Measurements from ENCODE around the gene FGGY. TPM values are rescaled to one million over a fixed set of nuclear protein-coding genes. Genes with fewer than 3 reads are reported as not detected.
"Not testable (repeated sequence)": the region's sequence is repeated elsewhere in the genome, so short reads cannot be mapped to it uniquely, and the experiment has no call there.

The FGGY gene
- total RNA-seq, 1 donor from 2014 or later, result 38.8 TPM

DNA sequence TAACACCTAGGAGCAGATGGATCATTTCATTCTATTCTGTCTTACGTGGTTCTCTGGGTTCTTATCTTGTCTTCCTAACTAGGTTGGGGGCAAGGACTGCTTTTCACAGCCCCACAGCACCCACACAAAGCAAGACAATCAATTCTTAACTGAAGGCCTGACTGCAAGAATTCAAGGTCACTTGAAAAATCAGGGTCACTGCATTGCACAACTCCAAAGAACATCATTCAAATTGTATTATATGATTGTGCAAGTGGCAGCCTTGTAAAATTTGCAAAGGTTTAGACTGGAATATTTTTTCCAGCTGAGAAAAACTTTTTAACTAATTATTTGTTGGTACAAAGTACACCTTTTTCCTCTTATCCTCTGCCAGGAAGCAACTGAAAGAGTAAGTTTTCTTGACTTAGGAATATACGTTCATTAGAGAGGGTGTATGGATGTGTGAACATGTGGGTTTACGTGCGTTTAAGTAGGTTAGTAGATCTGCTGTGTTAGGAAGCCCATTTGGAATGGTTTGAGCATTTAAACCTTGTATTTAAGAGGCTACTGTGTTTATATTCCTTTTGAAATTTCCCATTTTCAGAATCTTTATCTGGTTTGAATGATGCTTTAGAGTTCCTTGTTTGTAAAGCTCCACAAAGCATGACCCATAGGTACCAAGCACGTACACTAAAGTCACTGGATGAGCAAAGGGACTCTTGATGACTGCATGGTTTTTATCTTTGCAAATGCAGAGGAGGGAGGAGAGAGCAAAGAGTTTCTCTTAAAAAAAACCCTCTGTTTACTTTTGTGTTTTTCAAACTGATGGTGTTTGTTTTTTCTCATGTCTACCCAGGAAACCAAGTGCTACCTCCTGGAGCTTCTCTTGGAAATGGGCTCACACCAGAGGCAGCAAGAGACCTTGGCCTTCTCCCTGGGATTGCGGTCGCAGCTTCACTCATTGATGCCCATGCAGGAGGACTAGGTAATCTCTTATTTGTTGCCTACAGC lies 214.9 kb downstream of the FGGY start:
- no peak for DNase-seq (ENCODE audit: low spot score)

GRCh38 chr1:59512702-59513101 lies 215.8 kb downstream of the FGGY start:
- no peak for DNase-seq (ENCODE audit: low spot score)

- DNase-seq (ENCODE audit: low spot score), result no peak
Observed at GRCh38 chr1:59514061-59514909, 217.4 kb downstream of the FGGY start.

- DNase-seq (ENCODE audit: low spot score), result no peak
Observed at GRCh38 chr1:59516881-59517280, 220.0 kb downstream of the FGGY start.

DNA sequence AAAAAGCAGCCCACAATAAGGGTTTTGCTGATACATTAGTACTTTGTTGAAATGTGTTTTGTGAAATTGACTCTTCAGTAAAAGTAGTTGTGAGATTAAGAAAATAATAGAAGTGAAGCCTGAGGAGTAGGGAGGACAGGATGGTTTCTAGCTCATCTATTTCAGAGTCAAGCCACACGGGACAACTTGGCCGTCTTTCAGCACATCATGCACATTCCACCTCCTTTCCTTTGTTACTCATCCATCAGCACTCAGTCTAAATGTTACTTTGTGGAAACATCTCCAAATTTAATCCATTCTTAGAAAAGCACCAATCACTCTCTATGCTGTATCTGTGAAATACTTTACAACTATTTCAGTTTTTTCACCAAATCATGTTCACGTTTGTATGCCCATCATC lies 223.3 kb downstream of the FGGY start:
- DNase-seq (ENCODE audit: low spot score), result no peak

DNA sequence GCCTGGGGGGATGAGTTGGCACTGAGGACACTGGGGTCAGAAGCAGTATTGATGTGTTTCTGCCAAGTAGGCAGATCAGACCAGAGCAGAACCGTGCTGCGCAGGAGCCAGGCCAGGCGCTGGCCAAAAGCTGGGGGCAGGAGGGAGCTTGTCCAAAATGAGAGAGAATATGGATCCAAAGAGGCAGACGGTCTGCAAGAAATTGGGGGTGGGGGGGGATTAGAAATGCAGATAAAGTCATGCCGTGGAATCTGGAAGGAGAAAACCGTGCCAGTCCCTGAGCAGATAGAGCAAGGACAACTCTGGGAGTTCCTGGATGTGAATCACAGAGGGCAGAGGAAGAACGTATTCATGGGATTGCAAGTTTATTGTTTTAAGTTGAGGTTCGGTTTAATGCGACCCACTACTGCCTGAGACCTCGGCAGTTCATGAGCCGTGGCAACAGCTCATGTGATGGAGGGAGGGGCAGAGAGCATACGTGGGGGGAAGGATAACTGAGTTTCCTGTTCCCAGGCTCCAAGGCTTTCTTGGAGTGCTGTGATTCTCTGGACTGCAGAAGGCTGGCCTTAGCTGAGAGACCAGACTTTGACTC lies 224.0 kb downstream of the FGGY start:
- DNase-seq (ENCODE audit: low spot score), result peak; percentile 59

DNA sequence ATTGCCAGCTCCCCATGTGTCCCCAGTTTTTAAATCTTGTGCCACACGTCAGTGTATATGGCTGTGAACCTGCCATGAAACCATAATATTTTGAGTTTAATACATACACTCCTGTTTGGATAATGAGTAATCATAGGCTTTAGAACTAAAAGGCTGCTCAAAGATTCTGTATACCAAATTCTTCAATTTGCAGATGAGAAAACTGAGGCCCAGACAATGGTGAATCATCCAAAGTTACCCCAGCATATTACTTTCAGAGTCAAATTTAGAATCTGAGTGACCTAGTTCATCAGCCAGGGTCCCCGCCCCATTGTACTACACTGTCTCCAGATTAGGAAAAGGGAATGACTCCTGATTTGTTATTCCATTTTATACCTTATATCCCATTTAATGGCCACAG lies 224.6 kb downstream of the FGGY start:
- no peak for DNase-seq (ENCODE audit: low spot score)

DNA sequence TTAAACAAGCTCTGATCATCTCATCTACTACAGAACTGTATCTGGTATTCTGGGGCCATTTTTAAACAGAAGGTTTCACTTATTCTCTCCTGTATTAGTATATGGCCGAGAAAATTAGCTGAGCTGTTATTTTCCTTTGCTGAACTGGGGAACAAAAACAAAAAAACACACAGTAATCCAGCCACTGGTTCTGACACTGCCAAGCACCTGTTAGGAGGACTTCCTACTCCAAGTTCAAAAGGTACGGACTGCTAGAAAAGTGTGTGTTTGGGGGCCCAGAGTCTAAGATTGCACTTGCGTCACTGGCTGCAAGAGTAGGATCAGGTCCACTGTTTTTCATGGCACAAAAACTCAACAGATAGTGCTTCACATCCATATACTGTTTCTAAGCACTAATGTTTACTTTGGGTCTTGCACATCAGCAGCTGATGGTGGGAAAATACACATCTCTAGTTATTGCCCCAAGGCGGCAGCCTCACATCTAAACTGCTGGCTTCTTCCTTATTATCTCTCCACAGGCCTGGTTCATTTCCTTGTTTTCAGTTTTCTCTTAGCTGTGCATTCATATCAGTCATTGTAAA lies 226.1 kb downstream of the FGGY start:
- DNase-seq (ENCODE audit: low spot score), result no peak

DNA sequence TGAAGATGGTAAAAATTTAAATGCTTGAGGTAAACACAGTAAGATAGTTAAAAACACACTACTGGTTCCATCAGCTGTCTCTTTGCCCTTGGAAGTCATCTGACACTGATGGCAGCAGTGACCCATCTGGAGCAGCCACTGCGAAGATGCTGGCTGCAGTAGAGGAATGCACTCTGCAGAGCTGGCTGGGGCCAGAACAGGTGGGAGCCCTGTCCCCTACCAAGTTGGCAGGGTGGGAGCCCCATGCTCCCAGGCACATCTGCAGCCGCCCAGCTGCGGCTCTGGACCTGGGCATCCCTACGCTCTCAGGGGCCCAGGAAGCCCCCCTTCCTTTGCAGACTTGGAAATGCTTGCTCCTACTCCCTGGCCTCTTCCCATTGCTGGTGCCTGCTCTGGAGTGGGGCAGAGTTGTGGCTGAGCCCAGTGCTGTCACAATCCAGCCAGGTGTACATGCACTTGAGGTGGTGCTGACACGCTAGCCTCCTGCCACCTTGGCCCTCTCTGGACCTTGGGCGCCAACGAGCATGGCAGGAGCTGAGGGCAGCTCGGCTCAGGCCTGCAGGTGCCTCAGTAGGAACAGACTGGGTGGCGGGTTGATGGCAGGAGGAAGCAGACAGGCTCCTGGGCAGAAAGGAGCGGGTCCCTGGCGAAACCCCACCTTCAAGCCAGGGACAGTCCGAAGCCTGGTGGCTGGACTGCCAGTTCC lies 227.0 kb downstream of the FGGY start:
- DNase-seq (ENCODE audit: low spot score), result no peak

DNA sequence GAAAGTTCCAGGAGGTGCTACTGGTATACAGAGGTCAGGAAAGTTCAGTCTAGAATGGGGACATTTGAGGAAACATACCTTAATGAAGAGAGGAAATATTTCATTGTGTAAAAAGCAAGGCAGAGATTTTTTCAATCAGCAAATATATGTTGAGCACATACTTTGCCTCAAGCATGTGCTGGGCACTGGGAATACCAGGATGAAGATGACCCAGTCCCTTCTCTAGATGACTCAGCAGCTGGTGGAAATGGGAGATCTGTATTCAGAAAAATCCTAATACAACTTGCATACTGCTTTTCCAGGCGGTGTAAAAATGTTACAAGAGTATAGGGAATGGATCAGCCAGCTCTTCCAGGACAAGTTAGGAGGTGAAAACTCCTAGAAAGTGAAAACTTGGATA lies 229.3 kb downstream of the FGGY start:
- DNase-seq (ENCODE audit: low spot score), result no peak

DNA sequence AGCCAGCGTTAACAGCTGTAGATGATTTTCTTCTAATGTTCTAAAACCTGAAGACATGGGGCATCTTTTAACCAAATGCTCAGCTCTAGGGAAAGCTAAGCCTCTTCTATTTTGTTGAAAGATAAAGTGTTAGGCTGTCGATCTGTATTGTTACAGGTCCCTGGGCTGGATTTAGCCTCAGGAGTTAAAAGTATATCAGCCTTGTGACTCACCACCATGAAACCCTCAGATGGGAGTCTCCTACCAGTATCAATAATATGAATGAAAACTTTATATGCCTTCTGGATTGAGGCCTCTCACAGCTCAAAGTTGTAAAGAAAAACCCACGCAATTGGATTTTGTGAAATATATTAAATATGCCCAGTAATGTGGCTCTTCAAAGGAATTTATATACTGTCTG lies 231.6 kb downstream of the FGGY start:
- no peak for DNase-seq (ENCODE audit: low spot score)

DNA sequence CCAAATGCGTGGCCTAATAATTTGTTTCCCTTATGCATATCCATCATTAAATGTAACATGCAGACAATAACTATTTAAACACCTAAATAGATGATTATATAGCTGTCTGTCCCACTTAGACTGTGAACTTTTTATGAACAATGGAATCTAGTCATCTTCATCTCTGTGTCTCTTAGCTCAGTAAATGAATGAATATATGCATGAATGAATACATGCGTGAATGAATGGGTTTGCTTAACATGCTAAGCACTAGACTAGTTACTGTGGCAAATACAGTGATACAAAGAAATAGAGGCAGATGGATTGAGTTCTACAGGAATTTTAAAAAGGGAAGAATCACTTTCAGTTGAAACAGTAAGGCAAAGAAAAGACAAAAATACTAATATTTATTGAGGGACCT lies 232.0 kb downstream of the FGGY start:
- DNase-seq (ENCODE audit: low spot score), result no peak

DNA sequence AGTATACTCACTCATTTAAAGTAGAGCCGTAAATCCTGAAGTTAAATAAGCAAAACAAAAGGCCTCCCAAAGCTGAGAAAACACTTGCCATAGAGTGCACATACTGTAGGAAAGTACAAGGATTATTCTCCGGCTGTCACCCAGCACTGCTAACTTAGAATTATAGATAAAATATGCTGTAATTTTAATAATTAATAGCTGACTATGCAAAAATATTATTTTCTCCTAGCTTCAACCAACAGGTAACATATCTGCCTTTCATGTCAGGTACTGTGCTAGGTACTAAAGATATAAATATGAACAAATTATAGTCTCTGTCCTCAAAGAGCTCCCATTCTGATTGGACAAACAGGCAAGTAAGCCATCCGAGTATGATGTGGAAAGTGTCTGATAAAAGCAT lies 233.2 kb downstream of the FGGY start:
- DNase-seq (ENCODE audit: low spot score), result no peak

GRCh38 chr1:59532102-59532501 lies 235.2 kb downstream of the FGGY start:
- DNase-seq (ENCODE audit: low spot score), result no peak

DNA sequence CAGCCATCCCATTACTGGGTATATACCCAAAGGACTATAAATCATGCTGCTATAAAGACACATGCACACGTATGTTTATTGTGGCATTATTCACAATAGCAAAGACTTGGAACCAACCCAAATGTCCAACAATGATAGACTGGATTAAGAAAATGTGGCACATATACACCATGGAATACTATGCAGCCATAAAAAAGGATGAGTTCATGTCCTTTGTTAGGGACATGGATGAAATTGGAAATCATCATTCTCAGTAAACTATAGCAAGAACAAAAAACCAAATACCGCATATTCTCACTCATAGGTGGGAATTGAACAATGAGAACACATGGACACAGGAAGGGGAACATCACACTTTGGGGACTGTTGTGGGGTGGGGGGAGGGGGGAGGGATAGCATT lies 241.6 kb downstream of the FGGY start:
- not testable (repeated sequence) for DNase-seq (ENCODE audit: low spot score)

DNA sequence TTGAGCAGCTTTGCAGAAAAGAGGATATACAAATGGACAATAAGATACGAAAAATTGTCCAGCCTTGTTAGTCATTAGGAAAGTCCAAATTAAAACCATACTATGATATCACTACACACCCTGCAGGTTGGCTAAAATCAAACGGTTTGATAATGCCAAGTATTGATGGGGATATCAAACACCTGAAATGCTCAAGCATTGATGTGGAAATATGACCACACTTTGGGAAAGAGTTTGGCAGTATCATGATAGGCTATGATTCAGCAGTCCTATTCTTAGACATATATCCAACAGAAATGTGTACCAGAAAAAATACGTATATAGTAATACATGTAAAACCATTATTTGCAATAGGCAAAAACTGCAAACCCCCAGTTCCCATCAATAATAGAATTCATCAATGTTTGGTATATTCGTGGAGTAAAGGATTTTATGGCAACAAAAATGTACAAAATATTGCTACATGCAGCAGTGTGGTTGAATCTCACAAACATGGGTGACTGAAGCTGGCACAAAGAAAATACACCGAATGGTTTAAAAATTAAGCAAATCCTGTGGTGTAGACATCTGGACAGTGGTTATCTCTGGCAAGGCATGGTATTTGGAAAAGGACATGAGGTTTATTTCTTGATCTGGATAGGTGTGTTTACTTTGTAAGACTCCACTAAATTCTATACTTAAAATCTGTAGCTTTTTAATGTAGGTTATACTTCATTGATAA lies 243.2 kb downstream of the FGGY start:
- DNase-seq (ENCODE audit: low spot score), result no peak

GRCh38 chr1:59541161-59541560 lies 244.3 kb downstream of the FGGY start:
- DNase-seq (ENCODE audit: low spot score), result no peak

DNA sequence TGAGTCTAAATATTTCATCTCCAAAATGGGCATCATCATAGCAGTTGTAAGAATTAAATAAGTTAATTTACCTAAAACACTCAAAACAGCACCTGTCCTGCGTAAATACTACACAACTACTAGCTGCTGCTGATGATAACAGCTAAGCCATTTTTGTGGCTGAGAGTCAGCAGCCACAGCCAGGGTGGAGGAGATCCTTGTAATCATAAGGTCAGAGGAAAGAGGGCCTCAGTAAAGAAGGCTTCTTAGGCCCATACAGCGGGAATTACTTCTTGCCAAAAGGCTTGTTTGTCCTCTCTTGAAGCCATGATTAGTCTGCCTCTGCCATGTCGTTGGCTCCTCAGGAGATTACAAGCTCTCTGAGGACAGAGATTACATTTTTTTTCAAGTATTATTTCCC lies 245.0 kb downstream of the FGGY start:
- DNase-seq (ENCODE audit: low spot score), result no peak

DNA sequence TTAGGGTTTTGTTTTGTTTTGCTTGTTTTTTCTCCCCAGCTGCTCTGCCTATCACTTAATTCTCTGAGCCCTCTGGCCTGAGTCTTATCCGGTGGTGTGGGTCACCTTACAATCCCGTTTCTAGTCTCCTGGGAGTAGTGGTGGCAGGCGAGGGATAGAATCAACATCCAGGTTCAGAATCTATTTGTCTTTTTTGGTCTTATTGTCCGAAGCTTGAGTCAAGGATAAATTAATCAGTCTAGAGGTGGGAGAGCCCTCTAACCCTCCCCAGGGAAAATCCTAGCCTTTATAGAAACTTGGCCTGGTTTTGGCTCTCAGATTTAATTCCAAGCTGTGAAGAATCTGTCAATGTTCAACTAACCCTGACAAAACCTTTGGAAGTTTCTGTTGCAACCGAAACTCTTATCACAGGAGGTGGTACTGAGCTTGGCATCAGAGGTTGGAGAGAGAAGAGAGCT lies 246.3 kb downstream of the FGGY start:
- DNase-seq (ENCODE audit: low spot score), result no peak

- DNase-seq (ENCODE audit: low spot score), result no peak
Observed at GRCh38 chr1:59544615-59545293, 247.9 kb downstream of the FGGY start.

Data from ureter (tissue), 1 donor.